Measurements from ENCODE around the gene SLC35F1.

Gene SLC35F1

GRCh38 chr6:118252474-118252873 lies 345.4 kb downstream of the SLC35F1 start:
- DNase-seq (ENCODE audit: low read depth in 2 of 3, low spot score in 1 of 3) = no peak

GRCh38 chr6:118253741-118254140 lies 346.7 kb downstream of the SLC35F1 start:
- DNase-seq (ENCODE audit: low read depth in 2 of 3, low spot score in 1 of 3) = no peak

GRCh38 chr6:118260833-118261232 lies 353.8 kb downstream of the SLC35F1 start:
- no peak for DNase-seq (ENCODE audit: low read depth in 2 of 3, low spot score in 1 of 3)

GRCh38 chr6:118263921-118264486 lies 356.9 kb downstream of the SLC35F1 start:
- no peak for DNase-seq (ENCODE audit: low read depth in 2 of 3, low spot score in 1 of 3)

GRCh38 chr6:118269659-118270058 lies 362.6 kb downstream of the SLC35F1 start:
- DNase-seq (ENCODE audit: low read depth in 2 of 3, low spot score in 1 of 3) = no peak

GRCh38 chr6:118277631-118278030 lies 370.6 kb downstream of the SLC35F1 start:
- DNase-seq (ENCODE audit: low read depth in 2 of 3, low spot score in 1 of 3) = no peak

GRCh38 chr6:118280210-118280609 lies 373.1 kb downstream of the SLC35F1 start:
- no peak for DNase-seq (ENCODE audit: low read depth in 2 of 3, low spot score in 1 of 3)

- DNase-seq (ENCODE audit: low read depth in 2 of 3, low spot score in 1 of 3) = no peak
Measured at GRCh38 chr6:118281291-118281690, 374.2 kb downstream of the SLC35F1 start.

GRCh38 chr6:118283766-118284165 lies 376.7 kb downstream of the SLC35F1 start:
- peak in 2 of 3 donors; percentile 15 to 44 for DNase-seq (ENCODE audit: low read depth in 2 of 3, low spot score in 1 of 3)

- no peak for DNase-seq (ENCODE audit: low read depth in 2 of 3, low spot score in 1 of 3)
Measured at GRCh38 chr6:118284736-118285360, 377.8 kb downstream of the SLC35F1 start.

GRCh38 chr6:118285791-118286190 lies 378.7 kb downstream of the SLC35F1 start:
- no peak for DNase-seq (ENCODE audit: low read depth in 2 of 3, low spot score in 1 of 3)

GRCh38 chr6:118288355-118289124 lies 381.5 kb downstream of the SLC35F1 start:
- DNase-seq (ENCODE audit: low read depth in 2 of 3, low spot score in 1 of 3) = no peak

- no peak for DNase-seq (ENCODE audit: low read depth in 2 of 3, low spot score in 1 of 3)
Measured at GRCh38 chr6:118292558-118292957, 385.5 kb downstream of the SLC35F1 start.

GRCh38 chr6:118294906-118295305 lies 387.8 kb downstream of the SLC35F1 start:
- no peak for DNase-seq (ENCODE audit: low read depth in 2 of 3, low spot score in 1 of 3)

- DNase-seq (ENCODE audit: low read depth in 2 of 3, low spot score in 1 of 3) = no peak
Measured at GRCh38 chr6:118295336-118295735, 388.3 kb downstream of the SLC35F1 start.

GRCh38 chr6:118296129-118296901 lies 389.3 kb downstream of the SLC35F1 start:
- DNase-seq (ENCODE audit: low read depth in 2 of 3, low spot score in 1 of 3) = no peak

GRCh38 chr6:118297821-118298220 lies 390.8 kb downstream of the SLC35F1 start:
- DNase-seq (ENCODE audit: low read depth in 2 of 3, low spot score in 1 of 3) = no peak

- DNase-seq (ENCODE audit: low read depth in 2 of 3, low spot score in 1 of 3) = no peak
Measured at GRCh38 chr6:118298476-118299427, 391.7 kb downstream of the SLC35F1 start.

GRCh38 chr6:118299457-118299856 lies 392.4 kb downstream of the SLC35F1 start:
- no peak for DNase-seq (ENCODE audit: low read depth in 2 of 3, low spot score in 1 of 3)

GRCh38 chr6:118304321-118304720 lies 397.3 kb downstream of the SLC35F1 start:
- DNase-seq (ENCODE audit: low read depth in 2 of 3, low spot score in 1 of 3) = no peak
